Measurements from ENCODE around the gene WRNIP1. TPM values are rescaled to one million over a fixed set of nuclear protein-coding genes. Genes with fewer than 3 reads are reported as not detected.

The WRNIP1 gene
- total and polyA plus RNA-seq, 2 donors (not counting 1 experiment from before 2014, with no cell fraction given) = 29.7 to 40.8 TPM

DNA sequence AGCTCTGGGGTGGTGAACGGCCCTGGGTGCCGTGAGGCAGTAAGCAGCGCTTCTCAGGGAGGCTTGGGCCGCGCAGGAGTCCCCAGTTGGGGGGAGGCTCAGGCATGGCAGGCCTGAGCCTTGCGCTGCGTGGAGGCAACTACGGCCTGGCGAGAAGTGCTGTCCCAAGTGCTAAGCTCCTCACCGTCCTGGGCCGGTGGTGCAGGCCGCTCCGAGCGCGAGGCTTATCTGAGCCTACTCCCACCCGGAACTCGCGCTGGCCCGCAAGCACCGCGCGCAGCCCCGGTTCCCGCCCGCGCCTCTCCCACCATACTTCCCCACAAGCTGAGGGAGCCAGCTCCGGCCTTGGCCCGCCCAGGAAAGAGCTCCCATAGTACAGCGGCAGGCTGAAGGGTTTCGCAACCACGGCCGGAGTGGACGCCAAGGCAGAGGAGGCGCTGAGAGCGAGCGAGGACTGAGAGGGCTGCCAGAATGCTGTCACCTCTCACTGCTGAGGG lies 1.8 kb upstream of the WRNIP1 start:
- no peak overlapping the region for H3K27ac ChIP-seq (ENCODE audit: insufficient read depth, low read length)
- H3K4me2 ChIP-seq (ENCODE audit: extremely low read depth, insufficient read depth, low read length) = no peak overlapping the region
- peaks cover 1% of the 10 kb centered on the region for H3K36me3 ChIP-seq (ENCODE audit: control insufficient read depth, insufficient read depth, low read length)
- no peak for TF ChIP-seq EZH2 (IDR thresholded peaks at IDR 0.05; ENCODE audit: low read length, missing control alignments)
- TF ChIP-seq, protein P1, sequence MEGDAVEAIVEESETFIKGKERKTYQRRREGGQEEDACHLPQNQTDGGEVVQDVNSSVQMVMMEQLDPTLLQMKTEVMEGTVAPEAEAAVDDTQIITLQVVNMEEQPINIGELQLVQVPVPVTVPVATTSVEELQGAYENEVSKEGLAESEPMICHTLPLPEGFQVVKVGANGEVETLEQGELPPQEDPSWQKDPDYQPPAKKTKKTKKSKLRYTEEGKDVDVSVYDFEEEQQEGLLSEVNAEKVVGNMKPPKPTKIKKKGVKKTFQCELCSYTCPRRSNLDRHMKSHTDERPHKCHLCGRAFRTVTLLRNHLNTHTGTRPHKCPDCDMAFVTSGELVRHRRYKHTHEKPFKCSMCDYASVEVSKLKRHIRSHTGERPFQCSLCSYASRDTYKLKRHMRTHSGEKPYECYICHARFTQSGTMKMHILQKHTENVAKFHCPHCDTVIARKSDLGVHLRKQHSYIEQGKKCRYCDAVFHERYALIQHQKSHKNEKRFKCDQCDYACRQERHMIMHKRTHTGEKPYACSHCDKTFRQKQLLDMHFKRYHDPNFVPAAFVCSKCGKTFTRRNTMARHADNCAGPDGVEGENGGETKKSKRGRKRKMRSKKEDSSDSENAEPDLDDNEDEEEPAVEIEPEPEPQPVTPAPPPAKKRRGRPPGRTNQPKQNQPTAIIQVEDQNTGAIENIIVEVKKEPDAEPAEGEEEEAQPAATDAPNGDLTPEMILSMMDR (conservative IDR thresholded peaks at IDR 0.05 in 1 of 2, IDR thresholded peaks at IDR 0.05 in 1 of 2; ENCODE audit: low read depth in 1 of 2, low read length in 2 of 2) = no peak
- H3K79me2 ChIP-seq (ENCODE audit: control insufficient read depth, insufficient read depth, low read length) = peaks cover 25% of the 10 kb centered on the region
- H3K9me3 ChIP-seq (ENCODE audit: control insufficient read depth, insufficient read depth, low read depth, low read length) = no peaks in the 10 kb centered on the region
- no peak for DNase-seq (ENCODE audit: low read depth in 2 of 2)
- no peak overlapping the region for H2AFZ ChIP-seq (ENCODE audit: low read length)
- no peaks in the 10 kb centered on the region for H3K27me3 ChIP-seq (ENCODE audit: control insufficient read depth, insufficient read depth, low read length)
- peaks cover 2% of the 10 kb centered on the region for H4K20me1 ChIP-seq (ENCODE audit: control insufficient read depth, extremely low read depth, insufficient read depth, low read length)
- H3K4me1 ChIP-seq (ENCODE audit: control insufficient read depth, extremely low read depth, insufficient read depth, low read length) = peaks cover 10% of the 10 kb centered on the region
- no peak overlapping the region for H3K4me3 ChIP-seq (replicated peaks in 1 of 4; ENCODE audit: control extremely low read depth in 1 of 4, insufficient read depth in 1 of 4, low read depth in 3 of 4, low read length in 4 of 4)
- no peak overlapping the region for H3K9ac ChIP-seq (ENCODE audit: insufficient read depth, low read length)

DNA sequence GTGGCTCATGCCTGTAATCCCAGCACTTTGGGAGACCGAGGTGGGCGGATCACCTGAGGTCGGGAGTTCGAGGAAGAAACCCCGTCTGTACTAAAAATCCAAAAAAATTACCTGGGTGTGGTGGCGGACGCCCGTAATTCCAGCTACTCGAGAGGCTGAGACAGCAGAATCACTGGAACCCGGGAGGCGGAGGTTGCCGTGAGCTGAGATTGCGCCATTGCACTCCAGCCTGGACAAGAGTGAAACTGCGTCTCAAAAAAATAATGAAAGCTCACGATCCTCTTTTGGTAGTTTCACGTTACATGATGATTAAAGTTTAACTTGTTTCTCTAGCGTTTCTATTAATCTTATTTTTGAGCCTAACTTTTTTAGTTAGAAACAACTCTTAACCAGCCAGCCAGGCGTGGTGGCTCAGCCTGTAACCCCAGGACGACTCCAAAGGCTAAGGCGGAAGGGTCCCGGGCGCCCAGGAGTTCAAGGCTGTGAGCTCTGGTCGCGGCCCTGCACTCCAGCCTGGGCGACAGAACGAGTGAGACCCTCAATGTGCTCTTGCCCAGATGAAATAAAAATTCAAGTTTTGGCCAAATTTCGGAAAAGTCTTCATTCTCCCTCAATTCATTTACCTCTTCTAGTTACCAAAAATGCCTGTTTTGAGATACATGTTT lies 1.2 kb upstream of the WRNIP1 start:
- no peak for DNase-seq (ENCODE audit: low read depth in 2 of 2)
- Histone ChIP-seq H2AFZ (ENCODE audit: low read length) (peak overlapping the region; percentile 91), H3K4me3 (replicated peaks in 1 of 4; ENCODE audit: control extremely low read depth in 1 of 4, insufficient read depth in 1 of 4, low read depth in 3 of 4, low read length in 4 of 4) (peak overlapping the region; percentile 68 to 89 (median 72)), H3K79me2 (ENCODE audit: control insufficient read depth, insufficient read depth, low read length) (peaks cover 31% of the 10 kb centered on the region), H3K27me3 (ENCODE audit: control insufficient read depth, insufficient read depth, low read length) (no peaks in the 10 kb centered on the region), H3K9ac (ENCODE audit: insufficient read depth, low read length) (peak overlapping the region; percentile 83), H3K4me1 (ENCODE audit: control insufficient read depth, extremely low read depth, insufficient read depth, low read length) (peaks cover 12% of the 10 kb centered on the region), H4K20me1 (ENCODE audit: control insufficient read depth, extremely low read depth, insufficient read depth, low read length) (peaks cover 2% of the 10 kb centered on the region), H3K27ac (ENCODE audit: insufficient read depth, low read length) (peak overlapping the region; percentile 97), H3K4me2 (ENCODE audit: extremely low read depth, insufficient read depth, low read length) (peak overlapping the region; percentile 96), H3K36me3 (ENCODE audit: control insufficient read depth, insufficient read depth, low read length) (peaks cover 1% of the 10 kb centered on the region), H3K9me3 (ENCODE audit: control insufficient read depth, insufficient read depth, low read depth, low read length) (no peaks in the 10 kb centered on the region)
- TF ChIP-seq EZH2 (IDR thresholded peaks at IDR 0.05; ENCODE audit: low read length, missing control alignments) = no peak
- TF ChIP-seq, protein P1 (conservative IDR thresholded peaks at IDR 0.05 in 1 of 2, IDR thresholded peaks at IDR 0.05 in 1 of 2; ENCODE audit: low read depth in 1 of 2, low read length in 2 of 2) = no peak

DNA sequence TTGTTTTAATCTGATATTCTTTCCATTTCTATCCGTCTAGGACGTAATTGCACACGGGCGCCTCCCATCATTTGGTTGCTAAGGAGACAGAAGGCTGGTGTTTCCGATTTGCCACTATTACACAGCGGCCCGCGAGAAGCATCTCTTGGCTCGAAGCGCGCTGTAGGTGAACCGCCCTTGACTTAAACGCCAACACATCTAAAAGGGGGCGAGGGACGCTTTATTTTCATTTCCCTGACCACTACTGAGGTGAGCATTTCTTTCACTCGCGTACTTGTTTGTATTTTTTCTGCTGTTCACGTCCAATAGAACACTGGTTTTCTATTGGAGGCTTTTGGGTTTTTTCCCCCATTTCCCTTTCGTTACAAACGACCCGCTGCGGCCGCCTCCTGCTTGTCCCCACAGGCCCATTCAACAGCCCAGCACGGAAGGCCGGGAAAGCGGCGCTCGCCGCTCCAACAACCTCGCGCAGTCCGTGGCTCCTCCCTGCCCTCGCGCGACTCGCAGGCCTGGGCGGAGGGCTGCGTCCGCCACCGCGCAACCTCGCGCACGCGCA lies 505 bp upstream of the WRNIP1 start:
- Histone ChIP-seq H3K36me3 (ENCODE audit: control insufficient read depth, insufficient read depth, low read length) (peaks cover 1% of the 10 kb centered on the region), H3K4me3 (replicated peaks in 1 of 4; ENCODE audit: control extremely low read depth in 1 of 4, insufficient read depth in 1 of 4, low read depth in 3 of 4, low read length in 4 of 4) (peak overlapping the region; percentile 68 to 89 (median 72)), H3K4me1 (ENCODE audit: control insufficient read depth, extremely low read depth, insufficient read depth, low read length) (peaks cover 12% of the 10 kb centered on the region), H3K27ac (ENCODE audit: insufficient read depth, low read length) (peak overlapping the region; percentile 97), H2AFZ (ENCODE audit: low read length) (peak overlapping the region; percentile 91), H3K4me2 (ENCODE audit: extremely low read depth, insufficient read depth, low read length) (peak overlapping the region; percentile 96), H3K9me3 (ENCODE audit: control insufficient read depth, insufficient read depth, low read depth, low read length) (no peaks in the 10 kb centered on the region), H3K27me3 (ENCODE audit: control insufficient read depth, insufficient read depth, low read length) (no peaks in the 10 kb centered on the region), H3K9ac (ENCODE audit: insufficient read depth, low read length) (peak overlapping the region; percentile 83), H3K79me2 (ENCODE audit: control insufficient read depth, insufficient read depth, low read length) (peaks cover 37% of the 10 kb centered on the region), H4K20me1 (ENCODE audit: control insufficient read depth, extremely low read depth, insufficient read depth, low read length) (peaks cover 2% of the 10 kb centered on the region)
- peak; percentile 75 to 76 for DNase-seq (ENCODE audit: low read depth in 2 of 2)
- TF ChIP-seq, protein P1 (conservative IDR thresholded peaks at IDR 0.05 in 1 of 2, IDR thresholded peaks at IDR 0.05 in 1 of 2; ENCODE audit: low read depth in 1 of 2, low read length in 2 of 2) = no peak
- no peak for TF ChIP-seq EZH2 (IDR thresholded peaks at IDR 0.05; ENCODE audit: low read length, missing control alignments)

Data from fibroblast of lung (primary cell).